HepG2 (cell line): ENCODE measurements around the gene FBXO5. TPM values are rescaled to one million over a fixed set of nuclear protein-coding genes. Genes with fewer than 3 reads are reported as not detected.
A peak's percentile ranks its signal among the peaks of the same experiment; 100 is the strongest.

Source experiments
- ASH2L ChIP-seq: fragments of 300-600, 200-600 bp; sonication (generic); IDR thresholded peaks from 2 replicates; pipeline ENCODE4 v1.7.0; 2017; ENCODE audit warnings: low read depth, mild to moderate bottlenecking, moderate library complexity, mixed read lengths, low read length; ENCODE audit not compliant: insufficient read length
- IRF2 ChIP-seq: IDR thresholded peaks from 2 replicates; pipeline ENCODE4 v1.6.1; 2018; ENCODE audit warnings: missing genetic modification reagents, missing compliant biosample characterization
- ISL2 ChIP-seq: sonication (generic); formaldehyde crosslinking; IDR thresholded peaks from 2 replicates; pipeline ENCODE4 v1.5.0; 2020; ENCODE audit warnings: missing genetic modification reagents
- NFE2L2 ChIP-seq: fragments of 150-350 bp; IDR thresholded peaks from 2 replicates; pipeline ENCODE4 v1.6.1; 2014; ENCODE audit warnings: low read length
- PAWR ChIP-seq: sonication (generic); formaldehyde crosslinking; IDR thresholded peaks from 2 replicates; pipeline ENCODE4 v1.4.0; 2020; ENCODE audit warnings: missing genetic modification reagents, mild to moderate bottlenecking, borderline replicate concordance
- PHF21A ChIP-seq: sonication (generic); formaldehyde crosslinking; IDR thresholded peaks from 2 replicates; pipeline ENCODE4 v1.5.0; 2020; ENCODE audit warnings: mild to moderate bottlenecking, missing genetic modification reagents
- POLR2A ChIP-seq, 2 experiments: IDR thresholded peaks; 2 replicates each; pipeline ENCODE4 v1.6.1; 2011; ENCODE audit warnings: low read depth in 2 of 2, low read length in 2 of 2, mild to moderate bottlenecking in 1 of 2, moderate library complexity in 1 of 2; ENCODE audit not compliant: insufficient read depth in 1 of 2
- REPIN1 ChIP-seq: sonication (generic); formaldehyde crosslinking; IDR thresholded peaks from 2 replicates; pipeline ENCODE4 v1.8.0; 2022; ENCODE audit warnings: missing genetic modification reagents, low read depth, mild to moderate bottlenecking, borderline replicate concordance
- SOX13 ChIP-seq, 3 experiments: fragments of 450-650 bp in 1 of 3; sonication (generic) in 1 of 3; formaldehyde crosslinking in 1 of 3; IDR thresholded peaks in 2 of 3; conservative IDR thresholded peaks in 1 of 3; 2 replicates each; pipeline versions ENCODE4 v1.5.0 to v1.6.1; 2016 to 2020; ENCODE audit warnings: antibody characterized with exemption in 1 of 3, mild to moderate bottlenecking in 1 of 3, missing compliant biosample characterization in 1 of 3, missing genetic modification reagents in 1 of 3, moderate library complexity in 1 of 3
- SP1 ChIP-seq, 2 experiments: fragments of 450-650 bp in 1 of 2; sonication (generic) in 1 of 2; formaldehyde crosslinking in 1 of 2; IDR thresholded peaks; 2 replicates each; pipeline versions ENCODE4 v1.4.0 to v1.6.1; 2016 to 2020; ENCODE audit warnings: missing genetic modification reagents in 1 of 2
- TAF1 ChIP-seq: sonication (generic); formaldehyde crosslinking; IDR thresholded peaks from 2 replicates; pipeline ENCODE4 v1.4.0; 2020; ENCODE audit warnings: missing genetic modification reagents
- TBP ChIP-seq: sonication (generic); formaldehyde crosslinking; IDR thresholded peaks from 2 replicates; pipeline ENCODE4 v1.5.0; 2020; ENCODE audit warnings: missing genetic modification reagents
- TEAD3 ChIP-seq: optimal IDR thresholded peaks from 2 replicates; pipeline ENCODE3; 2016; ENCODE audit warnings: borderline replicate concordance
- TRIM24 ChIP-seq: sonication (generic); formaldehyde crosslinking; IDR thresholded peaks from 2 replicates; pipeline ENCODE4 v1.8.0; 2022; ENCODE audit warnings: mild to moderate bottlenecking, missing genetic modification reagents
- ZBTB20 ChIP-seq: sonication (generic); formaldehyde crosslinking; IDR thresholded peaks from 2 replicates; pipeline ENCODE4 v1.8.1; 2023; ENCODE audit warnings: missing genetic modification reagents, low read depth, mild to moderate bottlenecking, borderline replicate concordance
- ZBTB44 ChIP-seq: sonication (generic); formaldehyde crosslinking; IDR thresholded peaks from 2 replicates; pipeline ENCODE4 v1.4.0; 2020; ENCODE audit warnings: missing genetic modification reagents
- ZFP36 ChIP-seq: fragments of 150-350 bp; IDR thresholded peaks from 2 replicates; pipeline ENCODE4 v1.6.1; 2018; ENCODE audit warnings: borderline replicate concordance, low read length, low read depth; ENCODE audit not compliant: partially characterized antibody
- ZNF329 ChIP-seq: sonication (generic); formaldehyde crosslinking; IDR thresholded peaks from 2 replicates; pipeline ENCODE4 v1.9.0; 2021; ENCODE audit warnings: low read depth, mild to moderate bottlenecking, missing genetic modification reagents
- ZNF558 ChIP-seq: sonication (generic); formaldehyde crosslinking; IDR thresholded peaks from 2 replicates; pipeline ENCODE4 v1.9.0; 2022; ENCODE audit warnings: mild to moderate bottlenecking, missing genetic modification reagents, borderline replicate concordance
- ZNF678 ChIP-seq: sonication (generic); formaldehyde crosslinking; IDR thresholded peaks from 2 replicates; pipeline ENCODE4 v1.4.0; 2020; ENCODE audit warnings: mild to moderate bottlenecking, missing genetic modification reagents
- ZNF746 ChIP-seq: sonication (generic); formaldehyde crosslinking; IDR thresholded peaks from 2 replicates; pipeline ENCODE4 v1.8.0; 2022; ENCODE audit warnings: mild to moderate bottlenecking, missing genetic modification reagents
- polyA plus RNA-seq, 8 experiments: library from polyadenylated mRNA; depleted of rRNA in 3 of 8; stranded (reverse) in 7 of 8; unstranded in 1 of 8; fragments of >200 nt; fragmentation: Illumina TruSeq in 4 of 8; extraction: Trizol in 4 of 8; gene quantifications; 2 replicates each; pipeline versions ENCODE4 v1.2.1 to v1.2.3, GENCODE V29; 2011 to 2016; ENCODE audit warnings: low read depth in 4 of 8, missing spikeins in 1 of 8, mixed read lengths in 1 of 8; ENCODE audit not compliant: insufficient read depth in 1 of 8
- total RNA-seq, 5 experiments: library from RNA; depleted of rRNA; stranded (reverse); fragments of >200 nt; fragmentation: Illumina TruSeq; extraction: Trizol; gene quantifications; 2 replicates each; pipeline ENCODE4 v1.2.3, GENCODE V29; 2016; ENCODE audit warnings: low read depth in 1 of 5
- TF ChIP-seq, protein P1 (sequence below): sonication (generic); formaldehyde crosslinking; IDR thresholded peaks from 2 replicates; pipeline ENCODE4 v1.8.1; 2023; ENCODE audit warnings: missing genetic modification reagents, mild to moderate bottlenecking, borderline replicate concordance
- TF ChIP-seq, protein P2 (sequence below): sonication (generic); formaldehyde crosslinking; IDR thresholded peaks from 2 replicates; pipeline ENCODE4 v1.4.0; 2020; ENCODE audit warnings: mild to moderate bottlenecking, missing genetic modification reagents
- TF ChIP-seq, protein P3 (sequence below): sonication (generic); formaldehyde crosslinking; IDR thresholded peaks from 2 replicates; pipeline ENCODE4 v1.4.0; 2020; ENCODE audit warnings: mild to moderate bottlenecking, missing genetic modification reagents
- TF ChIP-seq, protein P4 (sequence below): sonication (generic); formaldehyde crosslinking; IDR thresholded peaks from 2 replicates; pipeline ENCODE4 v1.8.0; 2022; ENCODE audit warnings: missing genetic modification reagents, low read depth, mild to moderate bottlenecking, borderline replicate concordance

FBXO5 gene
- total and polyA plus RNA-seq, 2 of the 13 experiments (the other 11 are each of a cell fraction or from before 2014, with no cell fraction given): 15.8 to 41.5 TPM

- TF ChIP-seq, protein P1, sequence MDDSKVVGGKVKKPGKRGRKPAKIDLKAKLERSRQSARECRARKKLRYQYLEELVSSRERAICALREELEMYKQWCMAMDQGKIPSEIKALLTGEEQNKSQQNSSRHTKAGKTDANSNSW (CRISPR knock-in tag): no peak
- TF ChIP-seq TBP (no peak), SP1 (IDR thresholded peaks at IDR 0.05) (no peak), SP1 (CRISPR knock-in tag; IDR thresholded peaks at IDR 0.05) (no peak), POLR2A (IDR thresholded peaks at IDR 0.05; ENCODE audit: insufficient read depth in 1 of 2, low read depth in 2 of 2, low read length in 2 of 2) (peak; percentile 53 to 70; a peak in 3 of 4 replicates), ZNF678 (no peak), ZBTB44 (CRISPR knock-in tag) (no peak), REPIN1 (CRISPR knock-in tag) (peak; percentile 94), PAWR (no peak), TEAD3 (CRISPR knock-in tag) (peak; percentile 41), TAF1 (CRISPR knock-in tag) (peak; percentile 88), PHF21A (CRISPR knock-in tag) (no peak; the same call in none of the 2 replicates), NFE2L2 (no peak), IRF2 (CRISPR knock-in tag) (peak; percentile 88; the same call in 1 of the 2 replicates), ZNF329 (CRISPR knock-in tag) (no peak), ISL2 (peak; percentile 57; the same call in 1 of the 2 replicates), ZNF746 (CRISPR knock-in tag) (peak; percentile 74; the same call in 1 of the 2 replicates), ZFP36 (no peak), ASH2L (peak; percentile 71), SOX13 (IDR thresholded peaks at IDR 0.05) (0 out of 2 replicates have a peak, but pooled peaks have one; percentile 9), SOX13 (CRISPR knock-in tag; conservative IDR thresholded peaks at IDR 0.05 in 1 of 2, IDR thresholded peaks at IDR 0.05 in 1 of 2) (peak in 1 of 2 experiments; percentile 42; a peak in 1 of 4 replicates), ZBTB20 (no peak; the same call in 1 of the 2 replicates), TRIM24 (CRISPR knock-in tag) (no peak), ZNF558 (CRISPR knock-in tag) (peak; percentile 88)
- TF ChIP-seq, protein P2, sequence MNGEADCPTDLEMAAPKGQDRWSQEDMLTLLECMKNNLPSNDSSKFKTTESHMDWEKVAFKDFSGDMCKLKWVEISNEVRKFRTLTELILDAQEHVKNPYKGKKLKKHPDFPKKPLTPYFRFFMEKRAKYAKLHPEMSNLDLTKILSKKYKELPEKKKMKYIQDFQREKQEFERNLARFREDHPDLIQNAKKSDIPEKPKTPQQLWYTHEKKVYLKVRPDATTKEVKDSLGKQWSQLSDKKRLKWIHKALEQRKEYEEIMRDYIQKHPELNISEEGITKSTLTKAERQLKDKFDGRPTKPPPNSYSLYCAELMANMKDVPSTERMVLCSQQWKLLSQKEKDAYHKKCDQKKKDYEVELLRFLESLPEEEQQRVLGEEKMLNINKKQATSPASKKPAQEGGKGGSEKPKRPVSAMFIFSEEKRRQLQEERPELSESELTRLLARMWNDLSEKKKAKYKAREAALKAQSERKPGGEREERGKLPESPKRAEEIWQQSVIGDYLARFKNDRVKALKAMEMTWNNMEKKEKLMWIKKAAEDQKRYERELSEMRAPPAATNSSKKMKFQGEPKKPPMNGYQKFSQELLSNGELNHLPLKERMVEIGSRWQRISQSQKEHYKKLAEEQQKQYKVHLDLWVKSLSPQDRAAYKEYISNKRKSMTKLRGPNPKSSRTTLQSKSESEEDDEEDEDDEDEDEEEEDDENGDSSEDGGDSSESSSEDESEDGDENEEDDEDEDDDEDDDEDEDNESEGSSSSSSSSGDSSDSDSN (CRISPR knock-in tag): peak; percentile 77
- TF ChIP-seq, protein P3, sequence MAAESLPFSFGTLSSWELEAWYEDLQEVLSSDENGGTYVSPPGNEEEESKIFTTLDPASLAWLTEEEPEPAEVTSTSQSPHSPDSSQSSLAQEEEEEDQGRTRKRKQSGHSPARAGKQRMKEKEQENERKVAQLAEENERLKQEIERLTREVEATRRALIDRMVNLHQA (CRISPR knock-in tag): no peak
- TF ChIP-seq, protein P4, sequence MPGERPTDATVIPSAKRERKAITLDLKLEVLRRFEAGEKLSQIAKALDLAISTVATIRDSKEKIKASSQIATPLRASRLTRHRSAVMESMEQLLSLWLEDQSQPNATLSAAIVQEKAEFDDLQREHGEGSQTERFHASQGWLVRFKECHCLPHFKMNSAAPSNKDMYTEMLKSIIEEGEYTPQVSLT (CRISPR knock-in tag): peak; percentile 27; the same call in 1 of the 2 replicates
Observed at GRCh38 chr6:153002613-153003365, 19.9 kb upstream of the FBXO5 start, which contains the start of gene MTRF1L (continued).
